DOHH2 (cell line): ENCODE data around the gene DCXR.
"Not testable (repeated sequence)": the region's sequence is repeated elsewhere in the genome, so short reads cannot be mapped to it uniquely, and the experiment has no call there.

Experiments
- EZH2phosphoT487 ChIP-seq: fragments of 200-600 bp; sonication (generic); IDR thresholded peaks from 2 replicates; pipeline ENCODE4 v1.6.1; 2017; ENCODE audit warnings: borderline replicate concordance, mild to moderate bottlenecking, antibody characterized with exemption, low read length, moderate library complexity, mixed read lengths
- TF ChIP-seq, protein P1 (sequence below): fragments of 200-600 bp; sonication (generic); IDR thresholded peaks from one replicate; pipeline ENCODE4 v1.5.1; 2014; ENCODE audit warnings: antibody characterized with exemption, mild to moderate bottlenecking, low read depth, low read length; ENCODE audit not compliant: poor library complexity, severe bottlenecking

DNA sequence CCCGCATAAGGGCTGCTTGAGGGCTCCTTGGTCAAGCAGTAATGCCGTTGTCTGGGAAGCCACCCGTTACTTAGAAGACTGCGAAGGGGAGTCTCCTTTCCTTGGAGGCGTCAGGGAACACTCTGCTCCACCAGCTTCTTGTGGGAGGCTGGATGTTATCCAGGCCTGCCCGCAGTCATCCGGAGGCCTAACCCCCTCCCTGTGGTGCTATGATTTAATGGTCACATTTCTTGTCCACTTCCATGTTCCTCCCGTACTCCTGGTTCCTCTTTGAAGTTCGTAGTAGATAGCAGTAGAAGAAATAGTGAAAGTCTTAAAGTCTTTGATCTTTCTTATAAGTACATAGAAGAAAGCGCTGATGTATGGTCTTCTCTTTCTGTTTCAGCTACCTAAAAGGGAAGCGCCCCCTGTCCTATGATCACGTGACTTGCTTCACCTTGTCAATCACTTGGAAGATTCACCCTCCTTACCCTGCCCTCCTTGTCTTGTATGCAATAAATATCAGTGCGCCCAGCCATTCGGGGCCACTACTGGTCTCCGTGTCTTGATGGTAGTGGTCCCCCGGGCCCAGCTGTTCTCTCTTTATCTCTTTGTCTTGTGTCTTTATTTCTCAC lies 1.4 kb upstream of the DCXR start:
- TF ChIP-seq, protein P1, sequence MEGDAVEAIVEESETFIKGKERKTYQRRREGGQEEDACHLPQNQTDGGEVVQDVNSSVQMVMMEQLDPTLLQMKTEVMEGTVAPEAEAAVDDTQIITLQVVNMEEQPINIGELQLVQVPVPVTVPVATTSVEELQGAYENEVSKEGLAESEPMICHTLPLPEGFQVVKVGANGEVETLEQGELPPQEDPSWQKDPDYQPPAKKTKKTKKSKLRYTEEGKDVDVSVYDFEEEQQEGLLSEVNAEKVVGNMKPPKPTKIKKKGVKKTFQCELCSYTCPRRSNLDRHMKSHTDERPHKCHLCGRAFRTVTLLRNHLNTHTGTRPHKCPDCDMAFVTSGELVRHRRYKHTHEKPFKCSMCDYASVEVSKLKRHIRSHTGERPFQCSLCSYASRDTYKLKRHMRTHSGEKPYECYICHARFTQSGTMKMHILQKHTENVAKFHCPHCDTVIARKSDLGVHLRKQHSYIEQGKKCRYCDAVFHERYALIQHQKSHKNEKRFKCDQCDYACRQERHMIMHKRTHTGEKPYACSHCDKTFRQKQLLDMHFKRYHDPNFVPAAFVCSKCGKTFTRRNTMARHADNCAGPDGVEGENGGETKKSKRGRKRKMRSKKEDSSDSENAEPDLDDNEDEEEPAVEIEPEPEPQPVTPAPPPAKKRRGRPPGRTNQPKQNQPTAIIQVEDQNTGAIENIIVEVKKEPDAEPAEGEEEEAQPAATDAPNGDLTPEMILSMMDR: not testable (repeated sequence)
- TF ChIP-seq EZH2phosphoT487: not testable (repeated sequence)
